ENCODE data around the gene GABARAPL1. TPM values are rescaled to one million over a fixed set of nuclear protein-coding genes. Genes with fewer than 3 reads are reported as not detected.

GABARAPL1 gene
- 1 to 10 TPM; 2.3 to 2.9 TPM for total RNA-seq

- Mint-ChIP-seq H3K9me3 (ENCODE audit: low read depth) (no peaks in the 10 kb centered on the region), H3K4me3 (peak within 1 kb of the TSS; percentile 82), H3K27me3 (no peaks in the 10 kb centered on the region), H3K27ac (peak within 1 kb of the TSS; percentile 87), H3K4me1 (peaks cover 29% of the 10 kb centered on the region), H3K36me3 (ENCODE audit: low read depth) (no peaks in the 10 kb centered on the region)
- DNase-seq (peak; percentile 85), ATAC-seq (peak; percentile 63)
- intact Hi-C loops (cut with DNase I, micrococcal nuclease): loop anchor here (1.0 to 10.0 kb wide), 19 partner anchors 60 to 1440 kb away; partner anchors contain the start of genes CLEC2B (in 2 of the 2), MAGOHB (in 2 of the 2), CLEC2D (in 1 of the 2) and SMIM10L1 (in 1 of the 2)
- ChIA-PET CTCF (no interaction called here), POLR2A (interaction anchor here (0.5 to 1.3 kb wide), 3 partner anchors 10 to 616 kb away, joined by 3 to 4 read pairs (median 3); no protein-coding TSS in a partner anchor)
These were observed at the start of gene GABARAPL1 for GRCh38 chr12:10212739-10213131. TSS of gene GABARAPL1 (plus strand) at chr12:10212877. CDS start at chr12:10213130, 253 bp downstream.

DNA sequence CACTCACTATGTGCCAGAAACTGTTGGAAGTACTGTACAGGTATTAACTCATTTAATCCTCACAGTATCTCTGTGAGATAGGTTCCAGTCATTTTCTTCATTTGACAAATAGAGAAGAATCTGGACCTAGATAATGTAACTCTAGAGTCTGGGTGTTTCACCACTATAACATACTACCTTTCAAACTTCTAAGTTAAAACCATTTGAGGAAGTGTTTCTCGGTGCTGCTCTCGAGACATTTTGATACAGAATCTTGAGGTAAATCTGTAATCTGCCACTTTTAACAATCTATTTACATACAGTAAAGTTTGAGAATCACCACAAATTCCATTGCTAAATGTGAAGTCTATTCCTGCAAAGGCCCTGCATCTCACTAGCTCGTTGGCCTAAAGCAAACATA, 49.6 kb upstream of the GABARAPL1 start:
- intact Hi-C loops (cut with DNase I, micrococcal nuclease): no loop called here
- CTCF ChIA-PET: interaction anchor here (0.7 kb wide), 1 partner anchor 9 kb away, joined by 9 read pairs; no protein-coding TSS in a partner anchor
- DNase-seq (no peak), ATAC-seq (no peak)
- H3K9me3 Mint-ChIP-seq (ENCODE audit: low read depth): no peaks in the 10 kb centered on the region
- no peaks in the 10 kb centered on the region for H3K4me1 Mint-ChIP-seq
- no peaks in the 10 kb centered on the region for H3K36me3 Mint-ChIP-seq (ENCODE audit: low read depth)
- no peaks in the 10 kb centered on the region for H3K27me3 Mint-ChIP-seq
- POLR2A ChIA-PET: no interaction called here
- no peak overlapping the region for H3K27ac Mint-ChIP-seq
- H3K4me3 Mint-ChIP-seq: no peak overlapping the region

DNA sequence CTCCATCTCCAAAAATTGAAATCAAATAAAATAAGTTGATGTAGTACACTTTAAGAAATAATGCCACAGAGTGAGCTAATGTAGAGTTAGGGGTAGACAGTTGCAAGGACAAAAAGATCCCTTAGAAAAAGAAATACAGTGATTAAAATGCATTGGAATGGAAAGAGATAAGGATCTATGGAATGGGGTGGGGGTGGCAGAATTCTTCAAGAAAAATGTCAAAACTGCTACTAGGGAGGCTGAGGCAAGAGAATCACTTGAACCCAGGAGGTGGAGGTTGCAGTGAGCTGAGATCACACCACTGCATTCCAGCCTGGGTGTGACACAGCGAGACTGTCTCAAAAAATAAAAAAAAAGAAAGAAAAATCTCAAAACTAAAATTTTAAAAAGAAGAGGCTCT, 47.3 kb upstream of the GABARAPL1 start:
- Mint-ChIP-seq H3K4me1 (no peaks in the 10 kb centered on the region), H3K36me3 (ENCODE audit: low read depth) (no peaks in the 10 kb centered on the region), H3K27me3 (no peaks in the 10 kb centered on the region), H3K9me3 (ENCODE audit: low read depth) (no peaks in the 10 kb centered on the region), H3K4me3 (no peak overlapping the region), H3K27ac (no peak overlapping the region)
- intact Hi-C loops (cut with DNase I, micrococcal nuclease): no loop called here
- POLR2A ChIA-PET: no interaction called here
- DNase-seq (no peak), ATAC-seq (no peak)
- CTCF ChIA-PET: interaction anchor here (0.7 to 1.2 kb wide), 2 partner anchors 13 to 1306 kb away, joined by 5 read pairs; no protein-coding TSS in a partner anchor

DNA sequence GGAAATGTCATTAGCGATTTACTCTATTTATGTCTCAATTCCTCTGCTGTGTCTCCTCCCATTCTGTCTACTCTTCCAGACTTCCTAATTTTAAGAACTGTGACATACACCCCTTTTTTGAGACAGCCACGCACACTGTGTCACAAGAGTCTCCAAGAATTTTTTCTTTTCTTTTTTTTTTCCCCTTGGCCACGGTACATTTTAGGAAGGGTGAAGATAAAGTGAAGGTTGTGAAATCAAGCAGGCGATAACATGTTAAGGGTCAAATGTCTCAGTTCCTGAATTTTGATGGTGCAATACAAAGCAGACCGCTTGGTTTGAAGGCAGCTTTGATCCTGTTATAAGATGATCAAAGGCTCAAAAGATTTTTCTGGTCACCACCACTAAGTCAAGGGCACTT, 45.1 kb upstream of the GABARAPL1 start:
- CTCF ChIA-PET: interaction anchor here (0.9 kb wide), 1 partner anchor 14 kb away, joined by 3 read pairs; no protein-coding TSS in a partner anchor
- Mint-ChIP-seq H3K27ac (no peak overlapping the region), H3K9me3 (ENCODE audit: low read depth) (no peaks in the 10 kb centered on the region), H3K4me1 (no peaks in the 10 kb centered on the region), H3K36me3 (ENCODE audit: low read depth) (no peaks in the 10 kb centered on the region), H3K27me3 (peaks cover 6% of the 10 kb centered on the region), H3K4me3 (no peak overlapping the region)
- intact Hi-C loops (cut with DNase I, micrococcal nuclease): no loop called here
- POLR2A ChIA-PET: no interaction called here
- no peak for ATAC-seq
- DNase-seq: no peak

DNA sequence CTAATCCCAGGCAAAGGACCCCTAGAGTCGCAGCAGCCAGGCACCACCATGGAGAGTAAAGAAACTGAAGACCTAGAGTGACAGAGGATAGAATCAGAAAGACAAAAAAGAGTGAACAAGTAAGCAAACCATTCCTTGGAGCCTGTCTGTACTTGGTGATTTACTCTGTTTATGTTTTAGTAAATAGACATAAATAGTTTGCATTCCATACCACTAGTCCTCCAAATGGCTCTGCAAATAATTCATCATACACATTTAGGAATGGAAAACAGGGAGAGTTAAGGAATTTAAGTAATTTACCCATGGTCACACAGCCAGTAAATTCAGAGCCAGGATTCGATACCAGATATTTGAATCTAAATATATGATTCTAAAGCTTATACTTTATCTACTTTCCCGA, 43.6 kb upstream of the GABARAPL1 start:
- H3K4me3 Mint-ChIP-seq: no peak overlapping the region
- ATAC-seq: no peak
- no peaks in the 10 kb centered on the region for H3K36me3 Mint-ChIP-seq (ENCODE audit: low read depth)
- H3K4me1 Mint-ChIP-seq: no peaks in the 10 kb centered on the region
- intact Hi-C loops (cut with DNase I, micrococcal nuclease): no loop called here
- no peak overlapping the region for H3K27ac Mint-ChIP-seq
- ChIA-PET POLR2A (no interaction called here), CTCF (interaction anchor here (1.1 to 1.6 kb wide), 2 partner anchors 9 to 12 kb away, joined by 4 to 7 read pairs; no protein-coding TSS in a partner anchor)
- no peak for DNase-seq
- peaks cover 7% of the 10 kb centered on the region for H3K27me3 Mint-ChIP-seq
- no peaks in the 10 kb centered on the region for H3K9me3 Mint-ChIP-seq (ENCODE audit: low read depth)

DNA sequence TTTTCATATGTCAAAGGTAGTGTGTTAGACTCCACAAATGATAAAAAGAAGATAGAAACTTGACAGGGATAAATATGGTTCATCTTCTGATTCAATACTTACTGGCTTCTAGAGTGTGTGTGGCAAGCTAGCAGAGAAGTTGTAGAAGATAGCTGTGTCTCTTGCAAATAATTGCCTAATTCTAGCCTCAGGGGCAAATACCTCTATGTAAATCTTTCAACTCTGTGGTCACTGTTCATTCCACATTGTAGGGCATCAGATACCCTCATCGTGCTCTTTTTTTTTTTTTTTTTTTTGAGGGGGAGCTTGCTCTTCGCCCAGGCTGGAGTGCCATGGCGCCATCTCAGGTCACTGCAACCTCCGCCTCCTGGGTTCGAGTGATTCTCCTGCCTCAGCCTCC, 42.5 kb upstream of the GABARAPL1 start:
- H3K27me3 Mint-ChIP-seq: peaks cover 12% of the 10 kb centered on the region
- ChIA-PET CTCF (interaction anchor here (0.9 to 3.2 kb wide), 4 partner anchors 11 to 17 kb away, joined by 4 to 14 read pairs (median 6); no protein-coding TSS in a partner anchor), POLR2A (no interaction called here)
- no peaks in the 10 kb centered on the region for H3K4me1 Mint-ChIP-seq
- intact Hi-C loops (cut with DNase I, micrococcal nuclease): no loop called here
- no peak overlapping the region for H3K4me3 Mint-ChIP-seq
- H3K36me3 Mint-ChIP-seq (ENCODE audit: low read depth): no peaks in the 10 kb centered on the region
- no peak for DNase-seq
- ATAC-seq: no peak
- H3K27ac Mint-ChIP-seq: no peak overlapping the region
- no peaks in the 10 kb centered on the region for H3K9me3 Mint-ChIP-seq (ENCODE audit: low read depth)

DNA sequence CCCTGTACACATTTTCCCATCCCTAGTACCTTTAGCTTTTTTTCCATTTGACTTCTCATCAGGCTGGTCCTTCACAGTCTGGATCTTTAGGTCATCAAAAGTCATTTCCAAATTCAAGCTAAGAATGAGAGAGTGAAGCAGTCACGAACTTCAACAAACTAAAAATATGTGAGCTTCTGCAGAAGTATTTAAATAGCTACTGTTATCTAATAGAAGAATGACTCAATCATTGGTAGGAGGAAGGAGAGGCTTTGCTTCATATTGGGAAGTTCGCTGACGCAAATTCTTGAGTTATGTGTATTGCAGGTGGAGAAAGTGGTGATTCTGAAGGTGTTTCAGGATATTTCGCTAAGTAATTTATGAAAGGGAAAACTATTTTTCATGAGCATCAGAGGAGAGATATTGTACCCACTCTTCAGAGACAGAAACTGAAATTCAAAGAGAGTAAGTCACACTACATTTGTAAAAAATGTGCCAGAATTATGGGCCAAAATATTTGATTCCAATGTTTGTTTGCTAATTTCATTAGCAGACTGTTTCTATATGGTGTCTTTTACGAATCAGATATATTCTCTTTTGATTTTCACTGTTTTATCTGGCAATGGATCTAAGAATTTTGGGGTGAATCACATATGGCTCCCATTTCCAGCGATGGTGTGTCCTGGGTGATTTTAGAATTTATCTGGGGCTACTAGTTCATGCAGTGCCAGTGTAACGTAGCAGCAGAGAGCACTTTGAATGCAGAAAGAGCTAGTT, 40.5 kb upstream of the GABARAPL1 start, which contains the start of gene OLR1:
OLR1 (minus strand) TSS at position 160 of the 756 bp plus-strand sequence; CDS start at position 105, 55 bp downstream.
- no peaks in the 10 kb centered on the region for H3K9me3 Mint-ChIP-seq (ENCODE audit: low read depth)
- no peaks in the 10 kb centered on the region for H3K4me1 Mint-ChIP-seq
- no peaks in the 10 kb centered on the region for H3K36me3 Mint-ChIP-seq (ENCODE audit: low read depth)
- no peak for DNase-seq
- ChIA-PET POLR2A (no interaction called here), CTCF (interaction anchor here (0.6 to 3.2 kb wide), 5 partner anchors 12 to 32 kb away, joined by 3 to 14 read pairs (median 3); no protein-coding TSS in a partner anchor)
- peaks cover 12% of the 10 kb centered on the region for H3K27me3 Mint-ChIP-seq
- H3K4me3 Mint-ChIP-seq: no peak within 1 kb of the TSS
- no peak for ATAC-seq
- H3K27ac Mint-ChIP-seq: no peak within 1 kb of the TSS
- intact Hi-C loops (cut with DNase I, micrococcal nuclease): no loop called here

GRCh38 chr12:10174986-10175614, 37.6 kb upstream of the GABARAPL1 start:
- Mint-ChIP-seq H3K36me3 (ENCODE audit: low read depth) (no peaks in the 10 kb centered on the region), H3K27ac (no peak overlapping the region), H3K27me3 (peaks cover 19% of the 10 kb centered on the region), H3K9me3 (ENCODE audit: low read depth) (no peaks in the 10 kb centered on the region), H3K4me3 (no peak overlapping the region), H3K4me1 (no peaks in the 10 kb centered on the region)
- CTCF ChIA-PET: interaction anchor here (1.4 kb wide), 1 partner anchor 22 kb away, joined by 7 read pairs; no protein-coding TSS in a partner anchor
- POLR2A ChIA-PET: no interaction called here
- intact Hi-C loops (cut with DNase I, micrococcal nuclease): no loop called here
- ATAC-seq: no peak
- no peak for DNase-seq

GRCh38 chr12:10175846-10176636, 36.6 kb upstream of the GABARAPL1 start:
- H3K27me3 Mint-ChIP-seq: peaks cover 19% of the 10 kb centered on the region
- H3K4me1 Mint-ChIP-seq: no peaks in the 10 kb centered on the region
- ChIA-PET CTCF (interaction anchor here (1.4 kb wide), 1 partner anchor 23 kb away, joined by 7 read pairs; no protein-coding TSS in a partner anchor), POLR2A (no interaction called here)
- ATAC-seq (no peak), DNase-seq (no peak)
- intact Hi-C loops (cut with DNase I, micrococcal nuclease): no loop called here
- H3K4me3 Mint-ChIP-seq: no peak overlapping the region
- H3K36me3 Mint-ChIP-seq (ENCODE audit: low read depth): no peaks in the 10 kb centered on the region
- no peaks in the 10 kb centered on the region for H3K9me3 Mint-ChIP-seq (ENCODE audit: low read depth)
- no peak overlapping the region for H3K27ac Mint-ChIP-seq

GRCh38 chr12:10178821-10179220, 33.9 kb upstream of the GABARAPL1 start, which contains the start of gene TMEM52B:
TSS of gene TMEM52B (plus strand) at chr12:10179032. CDS start at chr12:10179575, 543 bp downstream.
- POLR2A ChIA-PET: no interaction called here
- H3K27me3 Mint-ChIP-seq: peaks cover 16% of the 10 kb centered on the region

GRCh38 chr12:10179776-10180181, 32.9 kb upstream of the GABARAPL1 start:
- no peak overlapping the region for H3K27ac Mint-ChIP-seq
- H3K4me1 Mint-ChIP-seq: no peaks in the 10 kb centered on the region
- ChIA-PET POLR2A (no interaction called here), CTCF (no interaction called here)
- no peak for DNase-seq
- H3K4me3 Mint-ChIP-seq: no peak overlapping the region
- H3K36me3 Mint-ChIP-seq (ENCODE audit: low read depth): no peaks in the 10 kb centered on the region
- intact Hi-C loops (cut with DNase I, micrococcal nuclease): no loop called here
- no peak for ATAC-seq
- H3K9me3 Mint-ChIP-seq (ENCODE audit: low read depth): no peaks in the 10 kb centered on the region
- peaks cover 17% of the 10 kb centered on the region for H3K27me3 Mint-ChIP-seq

More at GRCh38 chr12:10178821-10179220, 33.9 kb upstream of the GABARAPL1 start, which contains the start of gene TMEM52B:
- Mint-ChIP-seq H3K27ac (no peak within 1 kb of the TSS), H3K9me3 (ENCODE audit: low read depth) (no peaks in the 10 kb centered on the region), H3K36me3 (ENCODE audit: low read depth) (no peaks in the 10 kb centered on the region), H3K4me3 (no peak within 1 kb of the TSS), H3K4me1 (no peaks in the 10 kb centered on the region)
- intact Hi-C loops (cut with DNase I, micrococcal nuclease): no loop called here
- no peak for ATAC-seq
- DNase-seq: no peak
- CTCF ChIA-PET: interaction anchor here (0.6 kb wide), 1 partner anchor 16 kb away, joined by 3 read pairs; no protein-coding TSS in a partner anchor

All from activated CD4-positive, alpha-beta T cell treated with anti-CD3 and anti-CD28 coated beads for 36 hours (primary cell).